Effector CD4-positive, alpha-beta T cell (primary cell): ENCODE data around the gene PCNX1.
"Not testable (repeated sequence)": the region's sequence is repeated elsewhere in the genome, so short reads cannot be mapped to it uniquely, and the experiment has no call there.

Experiments used
- DNase-seq: peaks from one replicate; pipeline ENCODE4 v3.0.0-alpha.2; 2020

Gene PCNX1

DNA sequence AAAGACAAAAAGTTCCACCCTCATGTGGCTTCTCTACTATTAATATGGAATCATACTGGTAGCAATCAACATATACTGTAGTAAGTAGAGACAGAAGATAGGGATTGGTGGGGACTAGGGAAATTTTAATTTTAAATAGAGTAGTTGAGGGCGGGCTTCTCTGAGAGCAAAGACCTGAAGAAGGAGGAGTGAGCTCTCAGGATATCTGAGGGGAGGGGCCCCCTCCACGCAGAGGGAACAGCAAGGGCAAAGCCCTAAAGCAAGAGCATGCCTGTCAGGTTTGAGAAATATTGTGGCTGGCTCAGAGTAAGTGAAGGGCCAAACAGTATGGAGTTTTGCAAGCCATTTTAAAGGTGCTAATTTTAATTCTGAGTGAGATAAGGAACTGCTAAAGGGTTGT lies 64.3 kb downstream of the PCNX1 start:
- no peak for DNase-seq

GRCh38 chr14:70972107-70972976 lies 65.1 kb downstream of the PCNX1 start:
- peak; percentile 83 for DNase-seq

DNA sequence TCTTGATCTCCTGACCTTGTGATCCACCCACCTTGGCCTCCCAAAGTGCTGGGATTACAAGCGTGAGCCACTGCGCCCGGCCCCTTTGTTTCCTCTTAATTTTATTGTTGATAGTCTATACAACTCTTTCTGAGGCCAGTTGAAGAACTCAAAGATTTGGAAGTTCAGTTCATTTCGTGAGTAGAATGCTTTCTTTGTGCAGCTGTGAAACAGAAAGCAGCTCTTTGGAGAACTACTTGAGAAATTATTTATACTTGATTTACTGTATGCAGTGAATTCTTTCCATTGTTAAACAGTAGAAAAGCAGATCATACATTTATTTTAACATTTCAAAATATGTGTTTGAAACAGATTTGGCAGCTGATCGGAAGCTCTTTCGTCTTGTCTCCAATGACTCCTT lies 69.3 kb downstream of the PCNX1 start:
- no peak for DNase-seq

DNA sequence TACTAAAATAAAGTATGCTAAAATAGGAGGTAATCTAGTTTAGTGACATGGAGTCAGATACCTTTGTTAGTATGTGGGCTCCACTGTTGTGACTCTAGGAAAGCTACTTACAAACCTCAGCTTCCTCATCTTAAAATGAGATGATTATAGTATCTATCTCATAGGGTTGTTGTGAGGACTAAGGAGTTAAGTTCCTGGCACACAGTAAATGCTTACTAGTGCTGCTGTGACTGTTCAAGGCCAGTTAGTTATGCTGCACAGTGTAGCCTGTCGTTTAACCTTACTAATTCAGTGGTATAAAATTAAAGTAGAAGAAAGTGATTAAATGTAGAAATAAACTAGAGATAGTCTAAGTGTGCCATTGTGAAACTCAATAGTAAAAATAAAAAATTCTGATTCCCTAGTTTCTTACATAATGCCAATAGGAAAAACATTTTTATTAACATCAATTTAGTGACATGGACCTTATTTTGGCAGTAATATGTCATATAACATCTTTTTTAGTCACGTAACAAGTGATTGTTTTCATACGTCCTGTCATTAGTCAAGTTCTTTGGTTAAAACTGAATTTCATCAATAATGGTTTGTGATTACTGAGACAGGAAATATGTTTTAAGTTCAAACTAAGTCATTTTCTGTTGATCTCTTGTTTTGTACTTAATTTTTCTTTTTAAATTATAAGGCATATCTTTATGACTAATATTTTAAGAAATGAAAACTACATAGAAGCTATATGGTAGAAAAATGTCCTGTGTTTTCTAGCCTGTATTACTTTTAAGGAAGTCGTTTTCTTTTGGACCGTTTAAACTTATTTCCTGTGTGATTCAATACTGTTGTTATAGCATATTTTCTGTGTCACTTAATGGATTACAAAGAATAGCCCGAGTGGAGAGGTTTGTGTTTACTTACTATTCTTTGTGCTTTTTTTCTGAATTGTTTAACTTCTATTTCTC lies 74.0 kb downstream of the PCNX1 start:
- DNase-seq = no peak

- no peak for DNase-seq
Measured at GRCh38 chr14:70982200-70982599, 74.9 kb downstream of the PCNX1 start.

DNA sequence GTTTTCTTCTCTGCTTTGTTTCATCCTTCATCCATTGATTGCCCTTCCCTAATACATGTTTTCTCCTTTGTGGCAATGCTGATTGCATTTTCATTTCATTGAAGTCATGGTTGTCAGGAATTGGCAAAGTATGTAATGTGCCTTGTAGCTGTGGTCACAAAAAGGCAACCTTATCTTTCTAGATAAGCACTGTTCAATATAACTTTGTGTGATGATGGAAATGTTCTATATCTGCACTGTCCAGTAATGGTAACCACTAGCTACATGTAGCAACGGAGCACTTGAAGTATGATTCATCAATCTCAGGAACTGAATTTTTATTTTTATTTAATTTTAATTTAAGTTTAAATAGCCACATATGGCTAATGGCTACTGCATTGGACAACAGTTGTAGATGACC lies 79.8 kb downstream of the PCNX1 start:
- DNase-seq = no peak

- DNase-seq = no peak
Measured at GRCh38 chr14:70988452-70988851, 81.2 kb downstream of the PCNX1 start.

DNA sequence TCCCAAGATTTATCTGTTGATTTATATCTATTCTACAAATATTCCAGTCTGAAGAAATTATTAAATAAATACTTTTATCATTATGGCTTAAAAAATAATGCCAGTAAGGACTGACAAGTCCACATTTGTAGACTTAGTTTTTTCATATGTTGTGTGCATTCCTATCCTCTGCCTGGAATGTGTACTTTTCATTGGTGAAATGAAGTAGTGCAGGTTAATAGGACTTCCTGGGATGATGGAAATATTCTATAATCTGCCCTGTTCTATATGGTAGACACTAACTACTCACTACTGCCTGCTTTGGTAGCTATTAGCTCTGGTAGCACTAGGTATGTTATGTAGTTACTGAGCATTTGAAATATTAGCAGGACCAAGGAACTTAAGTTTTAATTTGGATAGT lies 86.7 kb downstream of the PCNX1 start:
- no peak for DNase-seq

DNA sequence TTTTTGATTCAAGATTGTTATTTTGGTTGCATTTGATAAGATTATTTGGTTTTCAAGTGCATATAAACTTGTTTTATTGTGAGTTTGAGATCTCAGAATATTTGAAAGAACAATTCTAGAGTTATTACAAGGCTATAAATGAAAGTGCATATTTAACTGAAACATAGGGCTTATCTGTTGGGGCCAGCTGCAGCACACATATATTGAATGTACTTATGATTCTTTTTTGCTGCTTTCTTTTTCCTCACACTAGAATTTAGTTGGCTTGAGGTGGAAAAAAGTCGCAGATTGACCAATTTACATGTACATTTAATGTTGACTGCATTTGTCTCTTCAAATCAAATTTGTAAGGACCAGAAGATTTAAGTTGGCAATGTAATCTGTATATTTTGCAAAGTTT lies 88.0 kb downstream of the PCNX1 start:
- DNase-seq = no peak

DNA sequence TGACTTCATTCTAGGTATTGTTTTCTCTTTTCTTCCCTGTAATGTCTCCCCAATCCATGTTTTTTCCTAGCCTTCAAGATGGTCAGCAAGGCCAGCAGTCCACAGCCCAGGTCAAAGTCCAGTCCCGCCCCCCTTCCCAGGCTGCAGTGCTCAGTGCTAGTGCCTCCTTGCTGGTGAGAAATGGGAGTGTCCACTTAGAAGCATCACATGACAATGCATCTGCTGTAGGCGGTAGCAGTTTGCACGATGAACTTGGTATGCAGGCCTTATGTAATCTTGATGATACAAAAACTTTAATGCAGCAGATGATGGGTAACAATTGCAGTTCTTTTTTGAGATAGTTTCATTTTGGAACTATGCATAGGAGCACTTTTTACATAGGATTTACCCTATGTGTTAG lies 88.4 kb downstream of the PCNX1 start:
- DNase-seq = no peak

- DNase-seq = no peak
Measured at GRCh38 chr14:70999117-70999516, 91.9 kb downstream of the PCNX1 start.

DNA sequence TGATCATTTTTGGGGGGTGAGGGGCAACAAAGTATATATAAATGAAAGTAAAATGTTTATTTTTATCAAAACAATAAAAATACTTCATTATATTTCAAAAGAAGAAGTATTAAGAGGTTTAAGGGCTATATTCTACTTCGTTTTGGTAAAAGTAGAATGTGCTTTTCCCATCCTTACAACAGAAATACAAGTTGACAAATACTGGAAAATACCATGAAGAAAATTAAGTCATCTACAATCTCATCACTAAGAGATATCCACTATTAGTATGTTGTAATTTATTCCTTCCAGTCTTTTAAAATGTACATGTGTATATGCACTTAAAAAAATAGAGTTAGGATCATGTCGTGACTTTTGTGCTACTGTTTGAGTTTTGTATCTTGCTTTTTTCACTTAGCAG lies 92.8 kb downstream of the PCNX1 start:
- no peak for DNase-seq

DNA sequence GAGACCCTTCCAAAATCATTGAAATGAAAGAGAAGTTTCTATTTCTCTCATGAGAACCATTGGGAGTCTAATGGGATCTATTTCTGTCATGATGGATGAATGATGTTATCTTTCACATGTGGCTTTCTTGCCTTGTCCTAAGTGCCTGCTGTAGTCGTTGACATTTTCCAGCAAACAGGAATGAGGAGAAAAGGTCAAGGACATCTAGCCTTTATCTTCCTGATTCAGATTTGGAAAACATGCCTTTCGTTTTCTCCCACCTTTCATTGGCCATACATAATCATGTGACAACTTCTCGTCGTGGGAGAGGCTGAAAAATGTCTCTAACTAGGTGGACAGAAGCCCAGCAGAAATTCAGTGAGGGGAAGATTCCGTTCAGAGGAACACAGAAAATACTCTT lies 94.5 kb downstream of the PCNX1 start:
- DNase-seq = no peak

DNA sequence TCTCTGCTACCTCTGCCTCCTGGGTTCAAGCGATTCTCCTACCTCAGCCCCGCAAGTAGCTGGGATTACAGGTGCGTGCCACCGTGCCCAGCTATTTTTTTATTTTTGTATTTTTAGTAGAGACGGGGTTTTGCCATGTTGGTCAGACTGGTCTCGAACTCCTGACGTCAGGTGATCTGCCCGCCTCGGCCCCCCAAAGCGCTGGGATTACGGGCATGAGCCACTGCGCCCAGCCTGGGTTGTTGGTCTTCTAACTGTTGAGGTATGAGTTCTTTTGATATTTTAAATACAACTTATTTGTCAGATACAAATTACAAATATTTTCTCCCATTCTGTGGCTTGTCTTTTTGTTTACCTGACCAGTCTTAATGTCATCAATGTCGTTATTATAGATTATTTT lies 95.9 kb downstream of the PCNX1 start:
- DNase-seq = no peak

DNA sequence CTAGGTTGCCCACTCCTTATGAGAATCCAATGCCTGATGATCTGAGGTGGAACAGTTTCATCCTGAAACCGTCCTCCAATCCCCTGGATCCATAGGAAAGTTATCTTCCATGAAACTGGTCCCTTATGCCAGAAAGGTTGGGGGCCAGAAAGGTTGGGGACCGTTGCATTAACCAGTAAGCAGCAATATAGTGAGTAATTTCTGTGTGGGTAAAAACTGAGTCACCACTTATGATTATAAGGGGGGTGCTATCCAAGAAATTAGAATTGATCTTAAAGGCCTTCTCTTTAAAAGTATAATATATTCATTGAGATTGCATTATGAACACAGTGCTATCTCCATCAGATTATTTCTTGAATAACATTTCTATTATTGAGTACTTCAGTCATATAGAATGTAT lies 97.2 kb downstream of the PCNX1 start:
- no peak for DNase-seq

GRCh38 chr14:71005076-71005475 lies 97.8 kb downstream of the PCNX1 start:
- DNase-seq = no peak

DNA sequence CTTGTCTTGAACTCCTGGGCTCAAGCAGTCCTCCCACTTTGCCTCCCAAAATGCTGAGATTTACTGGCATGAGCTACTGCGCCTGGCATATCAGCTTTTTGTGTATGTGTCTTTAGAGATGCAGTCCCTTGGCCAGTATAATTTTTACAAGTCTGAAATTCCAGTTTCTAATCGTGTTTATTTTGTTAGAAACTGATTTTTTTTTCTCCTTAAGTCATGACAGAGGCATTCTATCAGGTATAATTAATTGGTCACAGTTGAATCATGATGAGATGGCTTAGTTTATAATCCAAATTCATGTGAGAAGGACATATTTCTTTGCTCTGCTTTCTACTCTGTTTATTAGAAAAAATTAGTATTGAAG lies 98.9 kb downstream of the PCNX1 start:
- no peak for DNase-seq

GRCh38 chr14:71011479-71011878 lies 104.2 kb downstream of the PCNX1 start:
- DNase-seq = no peak

- DNase-seq = no peak
Measured at GRCh38 chr14:71012888-71013287, 105.6 kb downstream of the PCNX1 start.

GRCh38 chr14:71013551-71014192 lies 106.4 kb downstream of the PCNX1 start:
- no peak for DNase-seq

- DNase-seq = not testable (repeated sequence)
Measured at GRCh38 chr14:71019917-71020316, 112.7 kb downstream of the PCNX1 start.

DNA sequence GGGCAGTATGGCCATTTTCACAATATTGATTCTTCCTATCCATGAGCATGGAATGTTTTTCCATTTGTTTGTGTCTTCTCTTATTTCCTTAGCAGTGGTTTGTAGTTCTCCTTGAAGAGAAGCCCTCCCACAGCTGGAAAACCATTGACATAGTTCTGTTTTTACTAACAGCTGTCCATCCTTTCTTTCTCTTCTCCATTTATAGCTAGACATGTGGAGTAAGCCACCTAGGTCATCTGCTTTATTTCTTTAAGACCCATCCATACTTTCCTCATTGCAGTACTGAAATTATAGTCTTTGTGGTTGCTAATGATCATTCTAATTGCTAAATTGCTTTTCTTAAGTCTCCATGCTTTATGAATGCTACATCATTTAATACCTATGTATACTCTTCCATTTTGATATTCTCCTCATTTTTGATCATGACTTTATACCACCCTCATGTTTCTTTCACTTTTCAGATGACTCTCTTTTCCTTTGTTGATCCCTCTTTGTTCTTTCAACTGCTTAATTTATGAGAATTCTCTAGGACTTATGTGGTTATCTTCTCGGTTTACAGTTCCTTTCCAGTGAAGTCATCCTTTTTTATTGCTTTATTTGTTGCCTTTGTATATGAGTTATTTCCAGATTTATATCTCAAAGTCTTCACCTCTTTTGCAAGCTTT lies 114.2 kb downstream of the PCNX1 start:
- DNase-seq = no peak
